Uterus (tissue), 2 donors: ENCODE results near the gene MGRN1.

Experiments used
- CTCF ChIP-seq, 4 experiments: fragments of 200-600 bp in 2 of 4; fragments of 450-650 bp in 2 of 4; sonication (generic) in 2 of 4; IDR thresholded peaks; one replicate each; pipeline ENCODE4 v1.5.1; 2016 to 2019; ENCODE audit warnings: antibody characterized with exemption in 4 of 4, mild to moderate bottlenecking in 2 of 4, moderate library complexity in 1 of 4
- POLR2A ChIP-seq, 2 donors: fragments of 450-650 bp; IDR thresholded peaks; one replicate each; pipeline ENCODE4 v1.6.1; 2016; ENCODE audit warnings: antibody characterized with exemption in 2 of 2, mild to moderate bottlenecking in 1 of 2, moderate library complexity in 1 of 2

GRCh38 chr16:4606354-4606753 lies 18.3 kb upstream of the MGRN1 start:
- no peak for TF ChIP-seq CTCF (IDR thresholded peaks at IDR 0.05)
- TF ChIP-seq POLR2A (IDR thresholded peaks at IDR 0.05) = no peak
